WERI-Rb-1 (cell line): ENCODE measurements around the gene SLC25A25.

Source experiments
- DNase-seq: peaks from one replicate; pipeline ENCODE4 v3.0.0-alpha.2; 2020
- H3K27ac ChIP-seq: fragments of 250-450 bp; sonication (Bioruptor Pico); 2 replicates; pipeline ENCODE4 v1.5.1; 2020; ENCODE audit warnings: mild to moderate bottlenecking, moderate library complexity
- H3K27me3 ChIP-seq: fragments of 250-450 bp; sonication (Bioruptor Pico); 2 replicates; pipeline ENCODE4 v1.5.1; 2021; ENCODE audit warnings: mild to moderate bottlenecking, low read depth, moderate library complexity; ENCODE audit not compliant: insufficient read depth, severe bottlenecking
- H3K36me3 ChIP-seq: fragments of 250-450 bp; sonication (Bioruptor Pico); 2 replicates; pipeline ENCODE4 v1.5.1; 2020; ENCODE audit warnings: mild to moderate bottlenecking, moderate library complexity
- H3K4me3 ChIP-seq: 2 replicates; pipeline ENCODE4 v1.5.1; 2011; ENCODE audit warnings: low read depth, mild to moderate bottlenecking, control low read depth, low read length
- H3K9me3 ChIP-seq: fragments of 250-450 bp; sonication (Bioruptor Pico); 2 replicates; pipeline ENCODE4 v1.5.1; 2021; ENCODE audit warnings: mild to moderate bottlenecking, moderate library complexity; ENCODE audit not compliant: severe bottlenecking
- CTCF ChIP-seq: IDR thresholded peaks from 2 replicates; pipeline ENCODE4 v1.5.1; 2011; ENCODE audit warnings: low read depth, mild to moderate bottlenecking, control low read depth, inconsistent platforms, low read length

Gene SLC25A25

GRCh38 chr9:128054087-128054486 lies 13.9 kb upstream of the SLC25A25 start:
- no peak for TF ChIP-seq CTCF
- Histone ChIP-seq H3K4me3 (no peak overlapping the region), H3K36me3 (no peaks in the 10 kb centered on the region), H3K27ac (no peak overlapping the region), H3K27me3 (no peaks in the 10 kb centered on the region), H3K9me3 (no peaks in the 10 kb centered on the region)
- DNase-seq: no peak

- no peak for TF ChIP-seq CTCF
- Histone ChIP-seq H3K4me3 (no peak overlapping the region), H3K36me3 (no peaks in the 10 kb centered on the region), H3K9me3 (no peaks in the 10 kb centered on the region), H3K27me3 (no peaks in the 10 kb centered on the region), H3K27ac (peak overlapping the region; percentile 3)
- no peak for DNase-seq
Measured at GRCh38 chr9:128055344-128056040, 12.5 kb upstream of the SLC25A25 start.

- H3K27me3 ChIP-seq: no peaks in the 10 kb centered on the region
- H3K27ac ChIP-seq: peak overlapping the region; percentile 3
- no peak overlapping the region for H3K4me3 ChIP-seq
- no peak for DNase-seq
- H3K9me3 ChIP-seq: no peaks in the 10 kb centered on the region
- H3K36me3 ChIP-seq: no peaks in the 10 kb centered on the region
- TF ChIP-seq CTCF: no peak
Measured at GRCh38 chr9:128056086-128056485, 11.9 kb upstream of the SLC25A25 start.

GRCh38 chr9:128056887-128057723 lies 10.9 kb upstream of the SLC25A25 start:
- H3K4me3 ChIP-seq: no peak overlapping the region
- no peaks in the 10 kb centered on the region for H3K9me3 ChIP-seq
- no peaks in the 10 kb centered on the region for H3K36me3 ChIP-seq
- no peaks in the 10 kb centered on the region for H3K27me3 ChIP-seq
- H3K27ac ChIP-seq: no peak overlapping the region
- DNase-seq: no peak
- TF ChIP-seq CTCF: no peak

GRCh38 chr9:128057724-128058409 lies 10.2 kb upstream of the SLC25A25 start:
- H3K36me3 ChIP-seq: no peaks in the 10 kb centered on the region
- no peaks in the 10 kb centered on the region for H3K9me3 ChIP-seq
- no peaks in the 10 kb centered on the region for H3K27me3 ChIP-seq
- no peak overlapping the region for H3K27ac ChIP-seq
- H3K4me3 ChIP-seq: no peak overlapping the region
- DNase-seq: no peak
- TF ChIP-seq CTCF: no peak
